Osteoblast (primary cell): ENCODE results near the gene MYL5. TPM values are rescaled to one million over a fixed set of nuclear protein-coding genes. Genes with fewer than 3 reads are reported as not detected.

Source experiments
- DNase-seq: peaks from one replicate; pipeline ENCODE4 v3.0.0; 2011; ENCODE audit warnings: low spot score, mixed read lengths; ENCODE audit not compliant: insufficient read length; ENCODE audit errors: missing footprints
- H2AFZ ChIP-seq: 2 replicates; pipeline ENCODE4 v1.6.0; 2011; ENCODE audit warnings: mild to moderate bottlenecking, low read length
- H3K27ac ChIP-seq: 2 replicates; pipeline ENCODE4 v1.5.1; 2011; ENCODE audit warnings: mild to moderate bottlenecking, low read depth, low read length, moderate library complexity
- H3K27me3 ChIP-seq: 2 replicates; pipeline ENCODE4 v1.6.0; 2012; ENCODE audit warnings: mild to moderate bottlenecking, control low read depth, inconsistent platforms, low read length, moderate library complexity; ENCODE audit not compliant: insufficient read depth
- H3K36me3 ChIP-seq: 2 replicates; pipeline ENCODE4 v1.5.1; 2011; ENCODE audit warnings: mild to moderate bottlenecking, low read length, control low read depth, moderate library complexity; ENCODE audit not compliant: insufficient read depth
- H3K4me1 ChIP-seq: 2 replicates; pipeline ENCODE4 v1.5.1; 2011; ENCODE audit warnings: mild to moderate bottlenecking, low read length, control low read depth, moderate library complexity; ENCODE audit not compliant: insufficient read depth
- H3K4me2 ChIP-seq: 2 replicates; pipeline ENCODE4 v1.6.0; 2011; ENCODE audit warnings: mild to moderate bottlenecking, low read length; ENCODE audit not compliant: insufficient read depth
- H3K4me3 ChIP-seq: fragments of 200-600 bp; sonication (generic); 3 replicates; pipeline ENCODE4 v1.5.1; 2012; ENCODE audit warnings: mild to moderate bottlenecking, low read length, inconsistent platforms; ENCODE audit not compliant: insufficient read depth
- H3K79me2 ChIP-seq: 2 replicates; pipeline ENCODE4 v1.6.0; 2012; ENCODE audit warnings: mild to moderate bottlenecking, low read length, control low read depth, inconsistent platforms; ENCODE audit not compliant: insufficient read depth
- H3K9me3 ChIP-seq: 2 replicates; pipeline ENCODE4 v1.5.1; 2011; ENCODE audit warnings: low read depth, low read length, control low read depth
- H4K20me1 ChIP-seq: 2 replicates; pipeline ENCODE4 v1.6.0; 2012; ENCODE audit warnings: mild to moderate bottlenecking, low read length, control low read depth; ENCODE audit not compliant: insufficient read depth
- CTCF ChIP-seq: IDR thresholded peaks from 2 replicates; pipeline ENCODE4 v1.5.1; 2011; ENCODE audit warnings: mild to moderate bottlenecking, low read depth, low read length, moderate library complexity; ENCODE audit errors: extremely low read depth
- total RNA-seq: library from RNA; depleted of rRNA; stranded (reverse); fragments of >200 nt; gene quantifications from 2 replicates; pipeline ENCODE4 v1.2.3, GENCODE V29; 2012

The MYL5 gene
- total RNA-seq, 1 donor, result 22.8 TPM

- peaks cover 3% of the 10 kb centered on the region for H3K36me3 ChIP-seq
- peaks cover 10% of the 10 kb centered on the region for H3K4me1 ChIP-seq
- peaks cover 90% of the 10 kb centered on the region for H3K79me2 ChIP-seq
- no peak overlapping the region for H3K4me3 ChIP-seq
- H2AFZ ChIP-seq, result no peak overlapping the region
- TF ChIP-seq CTCF, result no peak
- no peak overlapping the region for H3K4me2 ChIP-seq
- DNase-seq, result peak; percentile 86
- H3K27me3 ChIP-seq, result no peaks in the 10 kb centered on the region
- no peaks in the 10 kb centered on the region for H3K9me3 ChIP-seq
- no peak overlapping the region for H3K27ac ChIP-seq
- H4K20me1 ChIP-seq, result peaks cover 60% of the 10 kb centered on the region
These were observed 47.2 kb downstream of the MYL5 start for GRCh38 chr4:721261-722168.

- peaks cover 90% of the 10 kb centered on the region for H3K79me2 ChIP-seq
- no peaks in the 10 kb centered on the region for H3K27me3 ChIP-seq
- H4K20me1 ChIP-seq, result peaks cover 63% of the 10 kb centered on the region
- TF ChIP-seq CTCF, result no peak
- DNase-seq, result no peak
- no peak overlapping the region for H3K4me3 ChIP-seq
- H3K4me2 ChIP-seq, result no peak overlapping the region
- peaks cover 17% of the 10 kb centered on the region for H3K4me1 ChIP-seq
- H2AFZ ChIP-seq, result no peak overlapping the region
- H3K27ac ChIP-seq, result no peak overlapping the region
- no peaks in the 10 kb centered on the region for H3K9me3 ChIP-seq
- peaks cover 3% of the 10 kb centered on the region for H3K36me3 ChIP-seq
These were observed 47.9 kb downstream of the MYL5 start for GRCh38 chr4:722169-722725.

GRCh38 chr4:722851-723360 is 48.6 kb downstream of the MYL5 start:
- Histone ChIP-seq H3K27me3 (no peaks in the 10 kb centered on the region), H3K9me3 (no peaks in the 10 kb centered on the region), H3K4me2 (no peak overlapping the region), H2AFZ (no peak overlapping the region), H3K79me2 (peaks cover 90% of the 10 kb centered on the region), H4K20me1 (peaks cover 63% of the 10 kb centered on the region), H3K4me3 (no peak overlapping the region), H3K27ac (no peak overlapping the region), H3K4me1 (peaks cover 24% of the 10 kb centered on the region), H3K36me3 (peaks cover 3% of the 10 kb centered on the region)
- DNase-seq, result no peak
- no peak for TF ChIP-seq CTCF
